Skin epidermis (tissue), 12 donors: ENCODE results near the gene CASP10.

ENCODE experiments used
- H3K27ac ChIP-seq, 21 experiments: fragments of 200-600 bp; sonication (generic) in 11 of 21; one replicate each; pipeline ENCODE4 v1.5.0; 2020; ENCODE audit warnings: mild to moderate bottlenecking in 3 of 21, inconsistent platforms in 2 of 21, moderate library complexity in 2 of 21
- H3K4me3 ChIP-seq, 7 experiments: fragments of 200-600 bp; sonication (generic) in 2 of 7; one replicate each; pipeline ENCODE4 v1.5.0; 2020; ENCODE audit warnings: inconsistent platforms in 2 of 7, mild to moderate bottlenecking in 2 of 7, moderate library complexity in 1 of 7

CASP10 gene

DNA sequence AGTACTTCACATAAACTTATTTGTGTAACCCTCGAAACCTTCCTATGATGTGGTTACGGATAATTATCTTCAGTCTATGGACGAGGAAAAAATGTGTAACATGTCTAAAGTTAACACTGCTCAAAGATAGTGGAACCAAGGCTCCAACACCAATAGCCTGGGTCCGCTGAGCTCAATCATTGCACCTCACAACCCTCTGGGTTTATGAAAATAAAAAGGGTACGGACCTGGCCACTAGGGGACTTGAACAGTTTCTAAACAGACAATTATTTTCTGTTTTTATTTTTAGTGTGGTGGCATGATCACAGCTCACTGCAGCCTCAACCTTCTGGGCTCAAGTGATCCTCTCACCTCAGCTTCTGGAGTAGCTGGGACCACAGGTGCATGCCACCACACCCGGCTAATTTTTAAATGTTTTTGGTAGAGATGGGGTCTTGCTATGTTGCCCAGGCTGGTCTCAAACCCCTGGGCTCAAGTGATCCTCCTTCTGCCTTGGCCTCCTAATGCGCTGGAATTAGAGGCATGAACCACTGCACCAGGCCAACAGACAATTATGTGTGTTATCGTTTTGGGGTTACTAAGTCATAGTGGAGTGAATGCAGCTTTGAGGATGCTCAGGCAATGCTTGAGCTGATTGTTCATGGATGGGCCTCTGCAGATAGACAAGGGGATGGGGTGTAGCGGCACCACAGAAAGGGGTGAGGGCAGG, 87.5 kb downstream of the CASP10 start:
- Histone ChIP-seq H3K27ac (no peak overlapping the region), H3K4me3 (no peak overlapping the region)

DNA sequence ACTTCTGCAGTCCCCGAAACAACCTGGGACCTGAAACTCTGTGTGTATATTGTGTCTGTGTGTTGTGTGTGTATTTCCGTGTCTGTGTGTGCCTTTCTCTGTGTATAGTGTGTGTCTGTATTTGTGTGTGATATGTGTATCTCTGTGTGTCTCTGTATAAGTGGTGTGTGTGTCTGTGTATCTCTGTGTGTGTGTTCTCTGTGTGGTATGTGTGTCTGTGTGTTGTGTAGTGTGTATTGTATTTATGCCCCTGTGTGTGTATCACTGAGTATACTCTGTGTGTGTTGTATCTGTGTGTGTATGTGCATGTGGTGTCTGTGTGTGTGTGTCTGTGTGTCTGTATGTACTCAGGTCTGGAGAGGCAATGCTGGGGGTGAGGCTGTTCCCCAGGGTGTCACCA, 89.0 kb downstream of the CASP10 start:
- H3K4me3 ChIP-seq, result no peak overlapping the region
- no peak overlapping the region for H3K27ac ChIP-seq

DNA sequence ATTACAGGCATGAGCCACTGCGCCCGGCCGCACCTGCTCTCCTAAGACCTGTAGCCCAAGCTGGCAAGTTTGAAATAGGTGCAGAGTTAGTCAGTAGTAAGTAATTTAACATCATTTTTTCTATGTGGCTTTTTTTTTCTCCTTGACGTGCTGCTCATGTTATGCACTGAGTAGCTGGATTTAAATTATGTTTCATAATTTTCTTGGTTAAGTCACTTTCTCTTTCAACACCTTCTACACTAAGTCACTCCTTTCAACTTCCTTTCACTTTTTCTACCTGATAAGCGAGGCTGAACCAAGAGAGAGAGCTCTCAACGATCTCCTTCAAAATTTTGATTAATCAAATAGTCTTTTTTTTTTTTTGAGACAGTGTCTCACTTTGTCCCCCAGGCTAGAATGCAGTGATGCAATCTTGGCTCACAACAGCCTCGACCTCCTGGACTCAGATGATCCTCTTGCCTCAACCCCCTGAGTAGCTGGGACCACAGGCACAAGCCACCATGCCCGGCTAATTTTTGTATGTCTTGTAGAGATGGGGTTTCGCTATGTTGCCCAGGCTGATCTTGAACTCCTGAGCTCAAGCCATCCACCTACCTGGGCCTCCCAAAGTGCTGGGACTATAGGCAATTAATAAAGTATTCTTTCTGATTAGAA, 90.5 kb downstream of the CASP10 start:
- H3K4me3 ChIP-seq, result no peak overlapping the region
- H3K27ac ChIP-seq, result no peak overlapping the region

DNA sequence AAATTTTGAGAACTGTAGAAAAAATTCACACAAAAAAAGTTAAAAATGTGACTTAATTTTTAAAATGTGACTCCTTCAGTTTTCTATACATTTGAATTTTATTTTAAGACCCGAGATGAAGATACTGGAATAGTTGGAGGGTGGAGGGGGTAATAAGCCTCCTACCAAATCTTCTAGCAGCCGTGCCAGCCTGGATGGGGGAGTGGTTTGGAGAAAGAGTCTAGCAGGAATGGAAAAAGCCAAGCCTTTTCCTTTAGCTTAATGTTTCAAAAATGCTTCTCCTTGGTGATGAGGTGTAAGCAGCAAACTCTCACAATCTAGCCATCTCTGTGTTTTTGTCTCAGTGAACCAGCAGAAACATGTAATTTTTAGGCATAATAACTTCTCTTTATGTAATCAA, 92.1 kb downstream of the CASP10 start:
- H3K27ac ChIP-seq, result no peak overlapping the region
- no peak overlapping the region for H3K4me3 ChIP-seq

DNA sequence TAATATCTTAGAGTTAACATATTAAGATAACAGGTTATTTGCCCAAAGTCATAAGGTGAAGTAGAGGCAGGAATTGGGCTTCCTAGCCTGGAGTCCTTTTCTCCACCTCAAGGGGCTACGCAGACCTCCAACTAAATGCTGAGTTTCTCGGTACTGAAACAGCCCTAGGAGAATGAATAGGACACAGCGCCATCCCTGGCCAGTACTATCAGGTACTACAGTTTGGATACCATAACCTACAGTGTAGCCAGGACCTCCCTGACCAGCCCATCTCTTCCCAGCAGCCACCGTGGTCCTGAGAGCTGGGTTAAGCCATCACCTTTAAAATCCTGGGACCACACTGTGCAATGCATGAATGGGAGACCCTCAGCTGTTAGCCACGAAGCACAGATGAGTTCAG, 93.0 kb downstream of the CASP10 start:
- no peak overlapping the region for H3K27ac ChIP-seq
- no peak overlapping the region for H3K4me3 ChIP-seq

DNA sequence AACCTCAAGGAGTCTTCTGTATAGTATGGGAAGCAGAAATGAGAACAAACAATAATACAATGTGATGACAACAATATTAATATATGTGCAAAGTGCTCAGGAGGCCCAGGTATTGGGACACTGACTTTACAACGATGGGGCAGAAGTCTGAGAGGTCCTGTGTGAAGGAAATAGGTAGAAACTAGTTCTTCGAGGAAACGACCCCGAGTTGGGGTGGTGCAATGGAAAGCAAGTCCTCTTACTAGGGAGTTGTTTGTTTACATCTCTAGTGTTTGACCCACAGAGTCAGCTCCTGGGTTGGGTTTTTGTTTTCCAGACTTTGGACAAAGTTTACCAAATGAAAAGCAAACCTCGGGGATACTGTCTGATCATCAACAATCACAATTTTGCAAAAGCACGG, 93.6 kb downstream of the CASP10 start:
- no peak overlapping the region for H3K4me3 ChIP-seq
- H3K27ac ChIP-seq, result no peak overlapping the region
